Activated T-cell treated with anti-CD3 and anti-CD28 coated beads for 1 hour (primary cell): ENCODE results near the gene POLH.
"Not testable (repeated sequence)": the region's sequence is repeated elsewhere in the genome, so short reads cannot be mapped to it uniquely, and the experiment has no call there.

ENCODE experiments used
- DNase-seq: peaks from one replicate; pipeline ENCODE4 v3.0.0-alpha.2; 2020; ENCODE audit warnings: low read depth

The POLH gene

GRCh38 chr6:43633002-43633401 lies 57.0 kb downstream of the POLH start:
- DNase-seq: not testable (repeated sequence)

DNA sequence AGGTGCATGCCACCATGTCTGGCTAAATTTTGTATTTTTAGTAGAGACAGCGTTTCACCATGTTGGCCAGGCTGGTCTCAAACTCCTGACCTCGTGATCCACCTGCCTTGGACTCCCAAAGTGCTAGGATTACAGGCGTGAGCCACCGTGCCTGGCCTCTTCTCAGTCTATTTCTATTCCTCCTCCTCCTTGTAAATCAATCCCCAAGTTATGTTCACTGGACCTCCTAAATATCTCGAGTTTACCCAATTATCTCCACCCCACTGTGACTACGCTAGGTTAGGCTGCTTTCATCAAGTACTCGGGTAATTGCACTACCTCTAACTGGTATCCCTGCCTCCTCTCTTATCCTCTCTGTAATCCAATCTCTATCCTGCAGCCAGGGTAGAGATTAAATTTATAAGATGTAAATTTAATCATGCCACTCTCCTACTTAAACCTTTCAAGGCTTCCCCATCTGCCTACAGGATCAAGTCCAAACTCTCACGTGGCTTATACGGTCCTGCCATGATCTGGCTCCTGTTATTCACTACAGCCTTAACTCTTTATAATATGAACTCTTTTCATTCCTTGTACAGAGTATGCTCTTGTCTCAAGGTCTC lies 58.8 kb downstream of the POLH start:
- no peak for DNase-seq

DNA sequence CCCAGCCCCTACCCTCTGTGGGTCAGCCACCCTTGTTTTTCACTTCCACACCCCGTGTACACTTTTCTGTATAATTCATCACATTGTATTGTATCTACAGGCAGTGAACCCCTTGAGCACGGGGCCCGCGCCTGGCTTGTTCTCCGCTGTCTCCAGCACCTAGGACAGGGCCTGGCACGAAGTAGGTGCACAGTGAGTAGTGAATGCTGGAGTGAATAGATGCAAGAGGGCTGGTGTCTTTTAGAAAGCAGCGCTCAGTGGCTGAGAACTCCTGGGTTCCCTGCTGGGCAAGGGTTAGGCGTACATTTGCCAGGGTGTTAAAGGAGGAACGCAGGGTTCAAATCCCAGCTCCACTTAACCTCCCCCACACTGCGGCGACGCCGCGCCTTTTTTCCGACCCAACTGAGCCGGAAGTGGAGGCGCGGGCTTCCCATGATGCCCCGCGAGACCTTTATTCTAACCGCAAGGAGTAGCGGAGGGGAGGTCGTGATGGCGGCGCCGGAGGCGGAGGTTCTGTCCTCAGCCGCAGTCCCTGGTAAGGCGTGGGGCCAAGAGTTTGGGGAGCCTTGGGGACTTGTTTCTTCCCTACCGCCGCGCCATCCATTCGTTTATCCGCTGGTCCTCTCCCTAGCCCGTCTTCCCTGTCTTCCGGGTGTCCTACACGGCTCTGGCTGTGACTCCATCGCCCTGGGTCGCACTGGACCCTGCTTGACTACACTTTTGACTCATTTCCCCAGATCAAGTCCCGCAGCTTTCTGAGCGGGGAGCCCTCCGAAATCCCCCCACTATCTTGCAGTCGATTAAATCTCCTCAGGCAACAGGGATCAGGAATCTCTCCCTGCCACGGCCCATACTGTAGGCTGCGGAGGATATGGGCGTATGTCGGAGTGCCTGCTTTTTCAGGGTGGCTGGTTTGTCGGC lies 59.7 kb downstream of the POLH start, which contains the start of gene MAD2L1BP:
Gene MAD2L1BP (plus strand): TSS at position 454 of the 921 bp plus-strand sequence. CDS start 36 bp downstream, at position 490.
- peak; percentile 79 for DNase-seq

DNA sequence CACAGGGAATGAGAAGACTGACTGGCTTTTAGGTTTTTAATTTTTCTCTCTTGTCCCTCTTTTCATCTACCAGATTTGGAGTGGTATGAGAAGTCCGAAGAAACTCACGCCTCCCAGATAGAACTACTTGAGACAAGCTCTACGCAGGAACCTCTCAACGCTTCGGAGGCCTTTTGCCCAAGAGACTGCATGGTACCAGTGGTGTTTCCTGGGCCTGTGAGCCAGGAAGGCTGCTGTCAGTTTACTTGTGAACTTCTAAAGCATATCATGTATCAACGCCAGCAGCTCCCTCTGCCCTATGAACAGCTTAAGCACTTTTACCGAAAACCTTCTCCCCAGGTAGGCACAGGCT lies 60.3 kb downstream of the POLH start:
- DNase-seq: no peak

DNA sequence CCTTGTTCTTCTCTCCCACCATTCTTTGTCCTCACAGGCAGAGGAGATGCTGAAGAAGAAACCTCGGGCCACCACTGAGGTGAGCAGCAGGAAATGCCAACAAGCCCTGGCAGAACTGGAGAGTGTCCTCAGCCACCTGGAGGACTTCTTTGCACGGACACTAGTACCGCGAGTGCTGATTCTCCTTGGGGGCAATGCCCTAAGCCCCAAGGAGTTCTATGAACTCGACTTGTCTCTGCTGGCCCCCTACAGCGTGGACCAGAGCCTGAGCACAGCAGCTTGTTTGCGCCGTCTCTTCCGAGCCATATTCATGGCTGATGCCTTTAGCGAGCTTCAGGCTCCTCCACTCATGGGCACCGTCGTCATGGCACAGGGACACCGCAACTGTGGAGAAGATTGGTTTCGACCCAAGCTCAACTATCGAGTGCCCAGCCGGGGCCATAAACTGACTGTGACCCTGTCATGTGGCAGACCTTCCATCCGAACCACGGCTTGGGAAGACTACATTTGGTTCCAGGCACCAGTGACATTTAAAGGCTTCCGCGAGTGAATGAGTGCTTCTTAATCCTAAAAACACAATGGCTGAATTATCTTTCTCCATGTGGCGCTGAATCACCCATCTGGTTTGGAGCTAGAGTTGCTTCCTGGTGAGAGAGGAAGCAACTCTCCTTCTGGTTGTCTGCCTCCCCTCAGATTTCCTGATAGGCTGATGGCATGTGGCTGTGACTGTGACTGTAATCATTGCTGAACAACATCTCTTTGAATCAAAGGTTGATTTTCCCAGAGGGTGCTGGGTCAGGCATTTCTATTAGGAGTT lies 64.2 kb downstream of the POLH start:
- DNase-seq: no peak

DNA sequence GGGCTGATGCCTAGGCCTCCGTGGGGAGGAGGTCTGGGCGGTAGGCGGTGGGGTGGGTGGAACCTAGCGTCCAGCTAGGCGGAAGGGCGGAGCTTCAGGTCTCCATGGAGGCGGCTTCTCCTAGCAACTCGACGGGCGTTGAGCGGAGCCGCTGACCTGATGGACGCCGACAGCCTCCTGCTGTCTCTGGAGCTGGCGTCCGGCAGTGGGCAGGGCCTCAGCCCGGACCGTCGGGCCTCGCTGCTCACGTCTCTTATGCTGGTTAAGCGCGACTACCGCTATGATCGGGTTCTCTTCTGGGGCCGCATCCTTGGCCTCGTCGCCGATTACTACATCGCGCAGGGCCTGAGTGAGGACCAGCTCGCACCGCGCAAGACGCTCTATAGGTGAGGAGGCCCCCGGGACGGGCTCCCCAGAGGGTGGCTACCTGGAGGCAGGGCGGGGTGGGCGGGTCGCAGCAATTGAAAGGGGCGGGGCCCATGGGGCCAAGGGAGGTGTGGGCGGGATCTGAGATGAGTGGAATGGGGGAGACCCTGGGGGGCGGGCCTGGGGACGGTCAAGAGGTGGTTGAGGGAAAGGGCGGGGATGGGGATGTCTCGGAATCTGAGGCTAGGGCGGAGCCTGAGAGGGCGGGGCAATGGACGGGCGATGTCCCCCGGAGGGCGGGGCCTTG lies 69.1 kb downstream of the POLH start, which contains the start of gene RSPH9:
Gene RSPH9 (plus strand): TSS at position 97 of the 673 bp plus-strand sequence. CDS start 63 bp downstream, at position 160.
- DNase-seq: peak; percentile 55

DNA sequence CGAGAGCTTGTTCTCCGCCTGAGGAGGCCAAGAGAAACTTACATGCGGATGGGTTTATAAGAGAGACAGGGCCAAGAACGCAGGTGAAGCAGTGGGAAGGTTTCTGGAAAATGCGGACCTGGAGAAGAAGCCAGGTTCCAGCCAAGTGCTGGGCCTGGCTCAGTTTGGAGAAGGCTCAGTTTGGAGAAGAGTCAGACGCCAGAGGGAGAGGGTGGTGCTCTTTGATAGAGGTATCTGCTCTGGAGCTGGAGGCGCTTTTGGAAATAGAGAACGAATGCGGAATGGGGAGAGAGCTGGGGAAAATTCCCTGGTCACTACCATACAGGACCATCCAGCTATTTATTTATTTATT lies 69.6 kb downstream of the POLH start:
- DNase-seq: no peak

DNA sequence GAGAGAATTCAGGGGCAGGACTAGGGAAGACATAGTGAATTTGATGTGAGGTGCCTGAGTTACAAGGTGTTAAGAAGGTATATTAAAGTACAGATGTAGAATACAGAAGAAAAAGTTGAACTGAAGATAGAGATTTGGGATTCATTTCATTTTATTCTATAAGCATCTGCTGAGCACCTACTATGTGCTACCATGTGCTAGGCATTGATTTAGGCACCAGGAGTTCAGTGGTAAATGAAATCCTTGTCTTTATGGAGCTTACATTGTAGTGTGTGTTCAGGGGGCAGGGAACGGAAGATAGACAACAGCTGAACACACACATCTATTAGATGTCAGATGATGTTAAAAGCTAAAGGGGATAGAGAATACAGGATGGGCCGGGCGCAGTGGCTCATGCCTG lies 71.6 kb downstream of the POLH start:
- no peak for DNase-seq

- DNase-seq: no peak
Measured at GRCh38 chr6:43648248-43648647, 72.3 kb downstream of the POLH start.

DNA sequence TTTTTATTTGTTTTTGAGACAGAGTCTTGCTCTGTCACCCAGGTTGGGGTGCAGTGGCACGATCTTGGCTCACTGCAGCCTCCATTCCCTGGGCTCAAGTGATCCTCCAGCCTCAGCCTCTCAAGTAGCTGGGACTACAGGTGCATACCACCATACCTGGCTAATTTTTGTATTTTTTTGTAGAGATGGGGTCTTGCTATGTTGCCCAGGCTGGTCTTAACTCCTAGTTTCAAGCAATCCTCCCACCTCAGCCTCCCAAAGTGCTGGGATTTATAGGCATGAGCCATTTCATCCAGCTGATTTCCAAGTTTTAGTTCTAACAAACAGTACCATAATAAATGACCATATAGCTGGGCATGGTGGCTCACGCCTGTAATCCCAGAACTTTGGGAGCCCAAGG lies 76.8 kb downstream of the POLH start:
- not testable (repeated sequence) for DNase-seq

GRCh38 chr6:43657221-43657802 lies 81.3 kb downstream of the POLH start:
- no peak for DNase-seq

DNA sequence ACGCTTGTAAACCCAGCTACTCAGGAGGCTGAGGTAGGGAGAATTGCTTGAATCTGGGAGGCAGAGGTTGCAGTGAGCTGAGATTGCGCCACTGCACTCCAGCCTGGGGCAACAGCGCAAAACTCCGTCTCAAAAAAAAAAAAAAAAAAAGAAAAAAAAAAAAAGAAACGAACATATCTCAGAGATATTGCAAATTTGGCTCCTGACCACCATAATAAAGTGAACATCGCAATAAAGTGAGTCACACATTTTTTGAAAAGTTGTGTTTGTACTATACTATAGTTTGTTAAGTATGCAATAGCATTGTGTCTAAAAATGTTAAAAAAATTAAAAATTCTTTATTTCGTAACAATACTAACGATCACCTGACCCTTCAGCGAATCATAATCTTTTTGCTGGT lies 82.2 kb downstream of the POLH start:
- DNase-seq: no peak

DNA sequence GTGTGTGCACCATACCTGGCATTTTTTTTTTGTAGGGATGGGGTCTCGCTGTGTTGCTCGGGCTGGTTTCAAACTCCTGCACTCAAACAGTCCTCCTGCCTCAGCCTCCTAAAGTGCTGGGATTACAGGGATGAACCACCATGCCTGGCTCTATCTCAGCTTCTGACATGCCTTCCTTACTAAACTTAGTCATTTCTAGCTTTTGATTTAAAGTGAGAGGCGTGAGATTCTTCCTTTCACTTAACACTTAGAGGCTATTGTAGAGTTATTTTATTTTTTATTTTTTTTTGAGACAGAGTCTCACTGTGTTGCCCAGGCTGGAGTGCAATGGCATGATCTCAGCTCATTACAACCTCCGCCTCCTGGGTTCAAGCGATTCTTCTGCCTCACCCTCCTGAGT lies 87.0 kb downstream of the POLH start:
- DNase-seq: not testable (repeated sequence)
